Lung (tissue), 12 donors: Measurements from ENCODE around the gene RNFT2. TPM values are rescaled to one million over a fixed set of nuclear protein-coding genes. Genes with fewer than 3 reads are reported as not detected.
A peak's percentile ranks its signal among the peaks of the same experiment; 100 is the strongest.

Experiments
- ATAC-seq: fragments of 200-7000 bp; cut with Tn5 transposase; one replicate; pipeline ENCODE4 v1.9.1; 2020; ENCODE audit warnings: moderate number of reproducible peaks; ENCODE audit not compliant: insufficient read depth, low FRiP score
- DNase-seq, 3 donors: peaks; one replicate each; pipeline ENCODE4 v3.0.0-alpha.2; 2013 to 2017
- H3K27ac ChIP-seq, 2 donors: one replicate each; pipeline ENCODE4 v1.5.1; 2013; ENCODE audit warnings: mild to moderate bottlenecking in 2 of 2, moderate library complexity in 2 of 2, control low read depth in 1 of 2, inconsistent platforms in 1 of 2, low read depth in 1 of 2, low read length in 1 of 2
- H3K27me3 ChIP-seq, 3 donors: one replicate each; pipeline ENCODE4 v1.5.1; 2013; ENCODE audit warnings: low read length in 2 of 3; ENCODE audit not compliant: control insufficient read depth in 3 of 3, insufficient read depth in 3 of 3
- H3K36me3 ChIP-seq, 4 donors: one replicate each; pipeline ENCODE4 v1.5.1; 2013; ENCODE audit warnings: low read length in 4 of 4, mild to moderate bottlenecking in 1 of 4, moderate library complexity in 1 of 4; ENCODE audit not compliant: control insufficient read depth in 4 of 4, insufficient read depth in 4 of 4
- H3K4me1 ChIP-seq, 5 donors: one replicate each; pipeline ENCODE4 v1.5.1; 2013; ENCODE audit warnings: low read length in 5 of 5, mild to moderate bottlenecking in 2 of 5, moderate library complexity in 1 of 5; ENCODE audit not compliant: control insufficient read depth in 5 of 5, insufficient read depth in 5 of 5
- H3K4me3 ChIP-seq: one replicate; pipeline ENCODE4 v1.5.1; 2013; ENCODE audit warnings: mild to moderate bottlenecking, control low read depth, moderate library complexity
- H3K9ac ChIP-seq, 2 donors: one replicate each; pipeline ENCODE4 v1.5.1; 2013; ENCODE audit warnings: low read length in 2 of 2, control low read depth in 1 of 2; ENCODE audit not compliant: insufficient read depth in 1 of 2
- H3K9me3 ChIP-seq, 4 donors: one replicate each; pipeline ENCODE4 v1.5.1; 2013; ENCODE audit warnings: low read length in 3 of 4, mild to moderate bottlenecking in 1 of 4, moderate library complexity in 1 of 4; ENCODE audit not compliant: control insufficient read depth in 4 of 4, insufficient read depth in 3 of 4
- CTCF ChIP-seq: IDR thresholded peaks from 2 replicates; pipeline ENCODE4 v1.5.1; 2012; ENCODE audit warnings: mild to moderate bottlenecking; ENCODE audit errors: control extremely low read depth, extremely low read depth
- WGBS, 2 donors: extraction: QIAGEN DNeasy Blood & Tissue Kit; methylation state at CpG; one replicate each; pipeline ENCODE4 v1.1.7; 2013; 5-methylcytosine and 5-hydroxymethylcytosine counted together
- polyA plus RNA-seq, 2 donors: library from polyadenylated mRNA; stranded (reverse); fragments of 200-250 nt; gene quantifications; one replicate each; pipeline ENCODE4 v1.2.1, GENCODE V29; 2013
- total RNA-seq, 2 donors: library from RNA; depleted of rRNA in 1 of 2; stranded (reverse); fragments of >200 nt in 1 of 2; gene quantifications; one replicate each; pipeline ENCODE4 v1.2.1, GENCODE V29; 2014 to 2021
- donor health status: control.
- donor health status: control.
- donor health status: Bipolar disorder and iron deficiency.
- donor health status: healthy.
- donor health status: DM: yes; HTN: yes; CAD: no.

RNFT2 gene
- total and polyA plus RNA-seq, 4 donors: 0.37 to 4.9 (median 2.2) TPM

DNA sequence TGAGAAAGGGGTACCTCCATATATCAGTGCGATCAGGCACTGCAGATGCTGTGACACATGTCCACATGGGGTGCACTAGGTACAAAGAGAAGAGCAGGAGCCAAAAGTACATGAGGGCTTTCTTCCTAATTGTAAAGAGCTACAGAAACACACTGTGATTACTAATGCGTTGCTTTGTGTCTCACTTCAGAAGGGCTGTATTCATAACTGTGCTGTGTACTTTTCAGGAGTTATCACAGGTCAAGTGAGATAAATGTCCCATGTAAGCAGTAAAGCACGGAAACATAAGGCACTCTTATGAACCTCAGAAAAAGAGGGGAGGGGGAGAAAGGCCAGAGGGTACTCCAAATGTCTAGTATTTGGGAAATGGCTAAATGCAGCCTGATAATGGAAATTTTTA lies 10.9 kb upstream of the RNFT2 start:
- H3K9ac ChIP-seq: no peak overlapping the region
- DNase-seq (no peak), ATAC-seq (no peak)
- no peak overlapping the region for H3K4me3 ChIP-seq
- peak overlapping the region in 1 of 2 donors; percentile 68 for H3K27ac ChIP-seq
- WGBS, 2 donors: 70 to 85% methylated on average over 3 of the region's 3 CpGs
- peaks cover 0 to 6% (median 5%) of the 10 kb centered on the region in 4 donors for H3K36me3 ChIP-seq
- no peaks in the 10 kb centered on the region for H3K9me3 ChIP-seq
- TF ChIP-seq CTCF: no peak
- H3K27me3 ChIP-seq: no peaks in the 10 kb centered on the region
- H3K4me1 ChIP-seq: peaks cover 3 to 19% (median 7%) of the 10 kb centered on the region in 5 donors

- Histone ChIP-seq H3K27ac (no peak overlapping the region), H3K4me3 (no peak overlapping the region), H3K4me1 (peaks cover 3 to 19% (median 7%) of the 10 kb centered on the region in 5 donors), H3K9me3 (no peaks in the 10 kb centered on the region), H3K27me3 (no peaks in the 10 kb centered on the region), H3K9ac (no peak overlapping the region), H3K36me3 (peaks cover 0 to 2% (median 0%) of the 10 kb centered on the region in 4 donors)
- 51 to 69% methylated on average over 6 of the region's 6 CpGs for WGBS, 2 donors
- no peak for TF ChIP-seq CTCF
- peak in 2 of 3 donors; percentile 38 to 66 for DNase-seq
- ATAC-seq: no peak
Measured at GRCh38 chr12:116727891-116728290, 10.2 kb upstream of the RNFT2 start.

- Histone ChIP-seq H3K4me1 (peaks cover 3 to 16% (median 9%) of the 10 kb centered on the region in 5 donors), H3K27ac (peak overlapping the region in 1 of 2 donors; percentile 62), H3K36me3 (peaks cover 0 to 9% (median 6%) of the 10 kb centered on the region in 4 donors), H3K9me3 (no peaks in the 10 kb centered on the region), H3K9ac (no peak overlapping the region), H3K4me3 (no peak overlapping the region), H3K27me3 (no peaks in the 10 kb centered on the region)
- WGBS, 2 donors: 87 to 97% methylated on average over 3 of the region's 3 CpGs
- TF ChIP-seq CTCF: no peak
- no peak for ATAC-seq
- DNase-seq: no peak
Measured at GRCh38 chr12:116731801-116732200, 6.3 kb upstream of the RNFT2 start.
